Endothelial cell (in vitro differentiated cells): ENCODE measurements around the gene ZC3H10. TPM values are rescaled to one million over a fixed set of nuclear protein-coding genes. Genes with fewer than 3 reads are reported as not detected.

Experiments
- DNase-seq: peaks from one replicate; pipeline ENCODE4 v3.0.0; 2021; ENCODE audit warnings: low spot score
- H3K27ac Mint-ChIP-seq: one replicate; pipeline ENCODE4 v1.8.0; 2021; ENCODE audit warnings: mixed read lengths, inconsistent platforms; ENCODE audit not compliant: unreplicated experiment
- H3K27me3 Mint-ChIP-seq: one replicate; pipeline ENCODE4 v1.8.0; 2021; ENCODE audit warnings: mild to moderate bottlenecking, moderate library complexity, mixed read lengths, inconsistent platforms; ENCODE audit not compliant: unreplicated experiment
- H3K36me3 Mint-ChIP-seq: one replicate; pipeline ENCODE4 v1.8.0; 2021; ENCODE audit warnings: mild to moderate bottlenecking, low read depth, mixed read lengths, inconsistent platforms; ENCODE audit not compliant: unreplicated experiment
- H3K4me1 Mint-ChIP-seq: one replicate; pipeline ENCODE4 v1.8.0; 2021; ENCODE audit warnings: mild to moderate bottlenecking, mixed read lengths, inconsistent platforms; ENCODE audit not compliant: unreplicated experiment
- H3K4me3 Mint-ChIP-seq: one replicate; pipeline ENCODE4 v1.8.0; 2021; ENCODE audit warnings: mild to moderate bottlenecking, mixed read lengths, inconsistent platforms; ENCODE audit not compliant: unreplicated experiment
- H3K9me3 Mint-ChIP-seq: one replicate; pipeline ENCODE4 v1.8.0; 2021; ENCODE audit warnings: mixed read lengths, inconsistent platforms; ENCODE audit not compliant: unreplicated experiment
- total RNA-seq: library from RNA; stranded (reverse); fragmentation: NEBNext Ultra II Directional; extraction: Animal tissue kit (Norgen Biotek cat#: 25700); gene quantifications from one replicate; pipeline ENCODE4 v1.2.1, GENCODE V29; 2021; ENCODE audit not compliant: unreplicated experiment
- TF ChIP-seq, protein P1 (sequence below): fragments of 200-600 bp; sonication (generic); IDR thresholded peaks from one replicate; pipeline ENCODE4 v1.5.0; 2021; ENCODE audit warnings: antibody characterized with exemption; ENCODE audit not compliant: unreplicated experiment

ZC3H10 gene
- total RNA-seq, 1 donor from 2014 or later: 10.4 TPM

DNA sequence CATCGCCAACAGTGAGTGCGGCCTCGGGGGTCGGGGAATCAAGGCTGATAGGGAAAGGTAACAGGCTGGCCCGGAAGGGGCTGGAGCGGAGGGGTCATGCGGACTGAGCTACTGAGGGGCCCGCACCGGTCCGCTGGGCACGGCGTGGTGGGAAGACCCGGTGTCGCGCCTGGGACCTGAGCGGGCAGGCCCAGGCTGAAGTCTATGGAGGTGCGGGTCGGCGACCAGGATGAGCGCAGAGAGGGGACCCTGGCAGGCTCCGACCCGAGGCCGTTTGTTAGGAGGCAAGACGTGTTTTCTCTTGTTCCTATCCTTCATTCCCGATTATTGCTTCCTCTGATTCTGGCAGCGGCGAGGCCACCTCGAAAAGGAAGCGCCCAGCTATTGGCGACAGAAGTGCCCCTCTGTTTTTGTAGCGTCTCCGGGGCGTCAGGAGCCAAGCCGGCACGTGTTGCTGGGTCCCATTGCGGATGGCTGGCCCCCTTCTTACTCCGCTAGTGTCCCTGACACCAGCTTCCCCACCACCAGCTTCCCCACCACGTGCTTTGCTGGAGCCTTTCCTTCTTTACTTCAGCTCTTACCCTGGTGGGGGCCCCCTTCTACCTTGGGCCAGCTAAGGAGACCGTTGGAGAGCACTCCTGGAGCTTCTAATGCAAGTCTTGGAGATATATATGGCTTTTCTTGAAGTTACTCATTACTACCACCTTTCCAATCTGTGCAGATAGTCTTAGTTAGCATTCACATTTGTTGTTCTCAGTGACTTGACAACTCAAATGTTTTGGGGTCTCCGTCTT, 13.1 kb upstream of the ZC3H10 start:
- Mint-ChIP-seq H3K36me3 (peaks cover 13% of the 10 kb centered on the region), H3K4me3 (peak overlapping the region; percentile 100), H3K9me3 (no peaks in the 10 kb centered on the region), H3K27ac (peak overlapping the region; percentile 89), H3K4me1 (peaks cover 27% of the 10 kb centered on the region), H3K27me3 (peaks cover 6% of the 10 kb centered on the region)
- DNase-seq: peak; percentile 36
- TF ChIP-seq, protein P1, sequence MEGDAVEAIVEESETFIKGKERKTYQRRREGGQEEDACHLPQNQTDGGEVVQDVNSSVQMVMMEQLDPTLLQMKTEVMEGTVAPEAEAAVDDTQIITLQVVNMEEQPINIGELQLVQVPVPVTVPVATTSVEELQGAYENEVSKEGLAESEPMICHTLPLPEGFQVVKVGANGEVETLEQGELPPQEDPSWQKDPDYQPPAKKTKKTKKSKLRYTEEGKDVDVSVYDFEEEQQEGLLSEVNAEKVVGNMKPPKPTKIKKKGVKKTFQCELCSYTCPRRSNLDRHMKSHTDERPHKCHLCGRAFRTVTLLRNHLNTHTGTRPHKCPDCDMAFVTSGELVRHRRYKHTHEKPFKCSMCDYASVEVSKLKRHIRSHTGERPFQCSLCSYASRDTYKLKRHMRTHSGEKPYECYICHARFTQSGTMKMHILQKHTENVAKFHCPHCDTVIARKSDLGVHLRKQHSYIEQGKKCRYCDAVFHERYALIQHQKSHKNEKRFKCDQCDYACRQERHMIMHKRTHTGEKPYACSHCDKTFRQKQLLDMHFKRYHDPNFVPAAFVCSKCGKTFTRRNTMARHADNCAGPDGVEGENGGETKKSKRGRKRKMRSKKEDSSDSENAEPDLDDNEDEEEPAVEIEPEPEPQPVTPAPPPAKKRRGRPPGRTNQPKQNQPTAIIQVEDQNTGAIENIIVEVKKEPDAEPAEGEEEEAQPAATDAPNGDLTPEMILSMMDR: no peak

DNA sequence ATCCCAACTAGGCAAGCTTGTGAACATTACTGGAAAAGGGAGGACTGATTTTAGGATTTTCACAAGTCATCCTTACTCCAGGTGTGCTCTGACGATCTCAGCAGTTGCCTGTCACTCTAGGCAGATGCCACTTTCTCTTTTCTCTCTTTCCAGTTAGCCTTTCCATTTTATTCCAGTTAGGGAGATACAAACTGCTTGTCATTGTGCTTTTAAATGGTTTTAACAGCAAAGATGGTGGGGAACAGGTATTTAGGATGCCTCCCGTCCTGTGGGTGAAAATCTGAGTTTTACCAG, 12.5 kb upstream of the ZC3H10 start:
- no peak for DNase-seq
- Mint-ChIP-seq H3K36me3 (peaks cover 18% of the 10 kb centered on the region), H3K9me3 (no peaks in the 10 kb centered on the region), H3K27ac (peak overlapping the region; percentile 80), H3K4me3 (peak overlapping the region; percentile 100), H3K27me3 (peaks cover 6% of the 10 kb centered on the region), H3K4me1 (peaks cover 27% of the 10 kb centered on the region)
- TF ChIP-seq, protein P1: no peak

DNA sequence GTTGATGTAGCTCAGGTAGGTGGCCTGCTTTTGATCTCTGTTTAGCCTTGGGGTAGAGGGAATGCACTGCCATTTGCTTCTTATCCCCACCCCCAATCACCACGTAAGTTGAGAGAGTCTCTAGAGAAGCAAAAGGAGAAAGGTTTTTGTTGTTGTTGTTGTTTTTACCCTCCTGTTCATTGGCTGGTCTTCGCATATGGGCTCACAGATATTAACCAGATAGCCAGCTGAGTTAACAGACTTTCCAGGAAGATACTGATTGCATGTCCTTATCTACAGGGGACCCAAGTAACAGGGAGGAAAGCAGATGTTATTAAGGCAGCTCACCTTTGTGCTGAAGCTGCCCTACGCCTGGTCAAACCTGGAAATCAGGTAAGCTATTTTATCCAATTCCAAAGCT, 10.8 kb upstream of the ZC3H10 start:
- Mint-ChIP-seq H3K27ac (no peak overlapping the region), H3K27me3 (peaks cover 4% of the 10 kb centered on the region), H3K4me1 (peaks cover 27% of the 10 kb centered on the region), H3K4me3 (peak overlapping the region; percentile 7), H3K36me3 (peaks cover 25% of the 10 kb centered on the region), H3K9me3 (no peaks in the 10 kb centered on the region)
- TF ChIP-seq, protein P1: no peak
- DNase-seq: no peak

DNA sequence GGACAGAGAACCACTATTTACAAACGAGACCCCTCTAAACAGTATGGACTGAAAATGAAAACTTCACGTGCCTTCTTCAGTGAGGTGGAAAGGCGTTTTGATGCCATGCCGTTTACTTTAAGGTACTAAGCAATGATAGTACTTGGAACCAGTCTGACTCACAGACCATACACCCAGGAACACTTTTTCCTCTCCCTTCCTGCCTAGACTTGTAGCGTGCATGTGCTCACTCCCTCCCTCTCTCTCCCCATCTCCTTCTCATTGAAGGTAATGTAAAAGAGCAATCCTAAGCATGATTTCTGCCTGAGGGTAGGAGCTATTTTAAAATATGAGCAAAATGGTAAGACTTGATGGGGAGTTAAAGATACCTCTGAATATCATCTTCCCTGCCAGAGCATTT, 7.5 kb upstream of the ZC3H10 start:
- H3K27me3 Mint-ChIP-seq: peaks cover 4% of the 10 kb centered on the region
- H3K36me3 Mint-ChIP-seq: peaks cover 38% of the 10 kb centered on the region
- H3K4me3 Mint-ChIP-seq: peak overlapping the region; percentile 79
- DNase-seq: no peak
- no peaks in the 10 kb centered on the region for H3K9me3 Mint-ChIP-seq
- no peak overlapping the region for H3K27ac Mint-ChIP-seq
- H3K4me1 Mint-ChIP-seq: peaks cover 2% of the 10 kb centered on the region
- TF ChIP-seq, protein P1: no peak

DNA sequence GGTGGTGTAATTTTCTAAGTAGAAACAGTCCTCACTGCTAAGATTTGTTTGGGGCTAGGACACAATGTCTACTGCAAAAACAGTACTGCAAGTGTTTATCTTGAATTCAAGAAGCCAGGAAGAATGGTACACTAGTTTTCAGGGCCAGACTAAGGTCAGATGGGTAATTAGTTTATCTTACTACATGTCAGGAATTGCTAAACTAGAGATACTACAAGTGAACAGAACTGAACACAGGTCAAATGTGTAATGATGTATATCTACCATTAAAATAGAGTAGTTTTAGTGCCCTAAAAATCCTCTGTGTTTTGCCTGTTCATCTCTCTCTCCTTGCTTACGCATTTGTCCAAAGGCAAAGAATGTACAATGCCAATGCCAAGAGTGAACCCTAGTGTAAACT, 4.0 kb upstream of the ZC3H10 start:
- Mint-ChIP-seq H3K9me3 (no peaks in the 10 kb centered on the region), H3K4me1 (peaks cover 24% of the 10 kb centered on the region), H3K4me3 (no peak overlapping the region), H3K27me3 (peaks cover 23% of the 10 kb centered on the region), H3K27ac (peak overlapping the region; percentile 32), H3K36me3 (peaks cover 60% of the 10 kb centered on the region)
- DNase-seq: no peak
- TF ChIP-seq, protein P1: no peak
